Activated CD4-positive, CD25-positive, alpha-beta regulatory T cell treated with anti-CD3 and anti-CD28 coated beads, Interleukin-2, amount 50 U/mL, for 72 hours (primary cell): ENCODE measurements around the gene CLSTN2.

Experiments
- DNase-seq: peaks from one replicate; pipeline ENCODE4 v3.0.0; 2021

CLSTN2 gene

DNA sequence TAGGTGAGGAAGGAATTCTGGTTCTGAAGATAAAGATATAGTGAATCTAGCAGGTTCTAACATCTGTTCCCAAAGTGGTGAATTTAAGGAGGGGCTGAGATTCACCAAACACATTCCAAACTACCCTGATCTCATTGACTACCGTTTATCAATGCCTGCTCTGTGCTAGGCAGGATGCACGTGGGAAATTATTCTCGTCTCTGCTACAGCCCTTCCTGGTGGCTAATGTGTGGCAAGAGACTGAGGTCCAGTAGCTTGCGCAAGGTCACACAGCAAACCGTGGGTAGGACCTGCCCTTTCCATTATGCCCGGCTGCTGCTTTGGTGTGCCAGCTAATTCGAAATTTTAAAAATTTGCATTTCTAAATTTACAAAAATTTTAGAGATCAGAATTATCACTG lies 533.4 kb downstream of the CLSTN2 start:
- no peak for DNase-seq

DNA sequence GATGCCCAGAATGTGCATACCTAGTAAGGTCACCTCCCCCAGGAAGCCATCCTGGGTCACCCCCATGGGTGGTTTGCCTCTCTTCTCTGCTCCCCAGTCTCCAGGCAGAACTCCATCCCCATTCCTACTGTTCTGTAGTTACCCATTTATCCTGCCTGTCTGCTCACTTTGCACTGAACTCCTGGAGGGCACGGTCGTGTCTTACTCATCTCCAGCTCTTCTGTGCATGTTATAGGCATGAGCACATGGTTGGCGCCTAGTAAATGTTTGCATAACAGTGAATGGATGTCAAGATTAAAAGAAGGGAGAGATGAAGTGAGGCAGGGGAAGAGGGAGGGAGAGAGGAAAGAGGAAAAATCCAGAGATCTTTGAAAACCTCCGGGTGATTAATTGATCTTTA lies 534.5 kb downstream of the CLSTN2 start:
- DNase-seq: no peak

DNA sequence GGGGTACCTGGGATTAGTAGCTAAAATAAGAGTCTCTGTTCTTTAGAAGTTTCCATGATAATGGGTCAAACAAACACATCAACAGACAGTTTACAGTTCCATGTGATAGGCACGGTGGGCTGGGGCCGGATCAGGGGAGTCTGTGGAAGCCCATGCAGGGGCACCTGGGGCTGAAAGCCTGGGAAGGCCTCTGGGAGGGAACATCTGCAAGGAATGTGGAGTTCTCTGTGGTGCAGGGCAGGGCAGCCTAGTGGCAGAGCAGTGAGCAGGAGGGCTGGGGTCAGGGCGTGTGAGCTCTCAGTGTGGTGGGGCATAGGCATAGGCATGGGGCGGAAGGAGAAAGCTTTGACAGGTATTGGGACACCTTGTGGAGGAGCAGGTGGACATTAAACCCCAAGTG lies 535.2 kb downstream of the CLSTN2 start:
- no peak for DNase-seq

DNA sequence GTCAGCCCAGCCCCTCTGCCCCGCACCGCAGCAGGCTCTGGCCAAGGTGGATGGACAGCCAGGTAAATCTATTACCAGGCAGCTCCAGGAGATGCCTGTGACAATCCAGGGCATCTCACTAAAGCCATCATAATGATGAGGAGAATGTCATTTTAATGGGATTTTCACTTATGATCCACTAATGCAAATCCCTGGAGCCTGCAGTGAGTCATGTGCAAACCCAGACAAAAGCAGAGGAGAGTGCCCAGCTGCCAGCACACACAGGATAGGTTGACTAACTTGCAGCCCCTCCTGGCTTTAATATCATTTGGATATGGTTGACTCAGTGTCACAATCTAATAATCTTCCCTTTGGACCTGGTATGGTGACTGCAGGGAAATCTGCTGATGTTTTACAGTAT lies 536.0 kb downstream of the CLSTN2 start:
- no peak for DNase-seq

DNA sequence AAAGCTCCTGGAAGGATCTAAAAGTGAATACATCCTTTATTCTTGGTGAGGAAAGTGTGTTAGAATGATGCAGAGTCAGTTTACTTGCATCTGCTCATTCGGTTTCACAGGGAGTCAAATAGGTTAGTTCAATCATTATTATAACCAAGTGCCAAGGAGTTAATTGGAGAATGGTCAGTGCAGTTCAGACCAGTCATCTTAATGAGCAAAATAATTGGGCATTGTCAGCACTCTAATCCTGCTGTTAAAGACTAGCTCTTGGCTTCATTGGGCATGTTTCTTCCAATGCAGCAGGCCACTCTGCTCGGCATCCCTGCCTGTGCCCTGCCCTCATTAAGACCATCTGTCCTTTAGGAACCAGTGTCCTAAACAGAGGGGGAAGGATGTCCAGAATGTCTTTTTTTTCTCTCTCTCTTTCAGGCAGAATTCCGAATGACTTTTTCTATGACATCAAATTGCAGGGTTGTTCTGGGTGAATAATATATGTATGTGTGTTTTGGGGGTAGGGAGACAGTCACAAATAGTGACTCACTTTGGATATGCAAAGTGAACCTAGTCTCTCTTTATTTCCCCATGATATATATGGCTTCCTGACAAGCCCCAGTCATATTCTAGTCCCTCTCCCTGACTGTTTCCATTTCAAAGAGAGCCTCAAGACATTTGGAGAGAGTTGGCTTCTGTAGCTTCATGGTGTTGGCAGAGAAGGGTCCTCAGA lies 537.5 kb downstream of the CLSTN2 start:
- no peak for DNase-seq

DNA sequence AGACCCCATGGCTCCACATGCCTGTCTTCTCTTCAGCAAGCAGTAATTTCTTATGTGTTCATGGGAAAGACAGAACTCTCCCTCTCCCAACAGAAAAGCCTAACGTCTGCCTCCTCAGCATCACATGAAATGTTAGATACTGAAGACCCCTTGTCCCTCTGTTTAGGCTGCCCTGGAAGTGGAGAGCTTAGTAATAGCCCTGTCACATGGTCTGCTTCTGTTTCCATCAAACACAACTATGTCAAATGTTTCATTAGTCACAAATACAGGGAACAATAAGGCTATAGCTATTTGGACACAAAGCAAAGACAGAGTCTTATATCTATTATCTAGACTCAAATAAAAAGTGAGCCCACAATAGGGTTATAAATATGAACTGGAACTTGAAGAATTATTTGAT lies 552.6 kb downstream of the CLSTN2 start:
- no peak for DNase-seq

DNA sequence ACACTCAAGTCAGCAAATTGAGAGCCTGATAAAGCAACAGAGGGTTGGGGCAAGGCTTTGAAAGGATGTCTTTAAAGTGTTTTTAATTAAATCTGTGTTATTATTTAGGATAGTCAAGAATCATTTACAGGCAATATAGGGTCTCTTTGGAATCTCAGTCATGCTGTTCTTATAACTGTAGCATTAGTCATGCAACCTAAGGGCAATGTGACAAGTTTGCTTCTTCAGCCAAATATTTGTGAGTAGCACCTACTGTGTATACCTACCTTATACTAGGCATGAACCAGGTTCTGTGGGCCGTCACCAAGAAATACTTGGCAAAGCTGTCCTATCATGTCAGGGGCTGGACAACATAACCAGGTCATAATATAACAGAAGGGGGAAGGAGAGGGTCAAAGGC lies 558.3 kb downstream of the CLSTN2 start:
- DNase-seq: no peak

DNA sequence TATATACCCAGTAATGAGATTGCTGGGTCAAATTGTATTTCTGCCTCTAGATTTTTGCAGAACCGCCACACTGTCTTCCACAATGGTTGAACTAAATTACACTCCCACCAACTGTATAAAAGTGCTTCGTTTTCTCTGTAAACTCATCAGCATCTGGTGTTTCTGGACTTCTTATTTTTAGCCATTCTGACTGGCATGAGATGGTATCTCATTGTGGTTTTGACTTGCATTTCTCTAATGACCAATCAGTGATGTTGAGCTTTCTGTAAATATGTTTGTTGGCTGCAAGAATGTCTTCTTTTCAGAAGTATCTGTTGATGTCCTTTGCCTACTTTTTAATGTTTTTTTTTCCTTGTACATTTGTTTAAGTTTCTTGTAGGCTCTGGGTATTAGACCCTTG lies 560.0 kb downstream of the CLSTN2 start:
- DNase-seq: no peak

DNA sequence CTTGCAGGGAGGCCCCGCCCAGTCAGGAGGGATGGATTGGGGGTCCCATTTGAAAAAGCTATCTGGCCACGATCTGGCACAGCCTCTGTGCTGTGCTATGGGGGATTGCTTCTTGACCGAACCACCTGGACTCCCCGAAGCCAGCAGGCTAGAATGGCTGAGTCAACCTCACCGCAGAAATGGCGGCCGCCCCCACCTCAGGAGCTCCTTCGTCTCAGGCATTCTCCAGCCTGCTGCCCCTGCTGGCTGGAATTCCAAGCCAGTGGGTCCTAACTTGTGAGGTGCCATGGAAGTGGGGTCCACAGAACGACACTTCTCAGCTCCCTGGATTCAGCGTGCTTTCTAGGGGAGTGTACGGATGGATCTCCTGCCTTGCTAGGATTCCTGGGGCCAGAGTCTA lies 562.3 kb downstream of the CLSTN2 start:
- DNase-seq: no peak

DNA sequence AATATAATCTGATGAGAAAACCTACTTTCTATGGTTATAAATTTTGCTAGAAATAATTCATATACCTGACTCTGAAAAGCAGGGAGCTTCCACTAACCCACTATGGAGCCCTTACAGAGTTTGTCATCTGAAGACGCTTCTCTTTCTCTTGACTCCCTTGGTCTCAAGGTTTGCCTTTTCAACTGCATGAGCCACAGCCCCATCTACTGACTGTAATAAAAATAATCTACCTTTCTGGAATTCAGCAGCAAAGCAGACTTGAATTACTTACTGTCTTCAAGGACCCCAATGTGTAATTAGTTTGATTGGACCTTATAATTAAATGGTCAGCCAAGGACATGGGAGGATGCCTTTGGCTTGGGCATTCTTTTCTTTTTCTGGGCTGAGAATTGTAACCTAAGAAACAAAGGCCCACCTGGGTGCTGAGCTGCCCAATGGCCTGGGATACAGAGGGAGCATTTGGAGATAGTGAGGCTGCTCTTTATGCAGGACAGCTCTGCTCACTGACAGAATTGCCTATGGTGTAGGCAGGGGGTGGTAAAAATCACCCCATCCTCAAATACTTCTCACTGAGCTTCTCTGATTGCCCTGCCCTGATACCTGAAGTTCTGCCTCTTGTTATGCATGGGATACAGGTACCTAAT lies 564.3 kb downstream of the CLSTN2 start:
- DNase-seq: no peak

DNA sequence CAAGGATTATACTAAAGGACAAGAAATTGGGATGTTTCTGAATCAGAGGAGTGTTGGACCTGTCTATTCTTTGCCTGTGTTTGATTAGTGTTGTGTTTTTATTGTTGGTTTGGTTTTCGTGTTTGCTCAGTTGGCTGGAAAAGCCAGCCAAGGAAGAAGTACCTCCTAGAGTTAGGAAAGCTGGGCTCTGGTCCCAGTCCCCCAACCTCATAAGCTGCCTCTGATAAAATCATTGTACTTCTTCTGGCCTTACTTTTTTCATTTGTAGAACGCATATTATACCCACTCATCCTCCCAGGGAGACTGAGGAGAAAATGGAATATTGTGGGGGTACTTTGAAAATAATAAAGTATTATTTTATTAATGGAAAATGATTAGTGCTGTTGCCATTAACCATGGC lies 565.5 kb downstream of the CLSTN2 start:
- no peak for DNase-seq

DNA sequence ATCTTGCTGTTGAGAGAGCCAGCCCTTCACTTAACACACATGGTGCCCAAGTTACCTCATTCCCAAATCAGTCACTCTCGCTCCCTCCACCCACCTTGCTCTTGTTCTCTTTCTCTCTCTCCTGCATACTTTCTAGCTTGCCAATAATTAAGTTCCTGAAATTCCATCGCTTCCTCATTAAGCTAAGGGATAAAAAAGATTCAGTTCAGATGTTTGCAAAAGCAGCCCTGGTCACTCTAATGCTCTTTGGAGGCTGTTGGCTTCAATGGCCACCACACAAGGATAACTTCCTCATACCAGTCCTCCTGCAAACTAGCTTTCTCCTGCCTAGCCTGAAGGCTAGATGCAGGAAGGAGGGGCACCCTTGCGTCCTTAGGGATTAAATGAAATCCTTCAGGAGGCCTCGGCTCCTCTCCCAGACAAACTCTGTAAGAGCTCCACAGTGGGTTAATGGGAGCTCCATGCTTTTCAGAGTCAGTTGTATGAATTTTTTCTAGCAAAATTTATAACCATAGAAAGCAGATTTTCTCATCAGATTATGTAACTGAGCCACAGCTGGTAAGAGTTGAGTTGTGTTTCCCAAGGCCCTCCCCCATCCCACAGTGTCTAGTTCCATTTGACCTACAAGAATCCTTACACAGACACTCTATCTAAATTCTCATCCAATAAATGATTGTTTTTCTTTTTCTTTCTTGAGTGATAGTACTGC lies 566.2 kb downstream of the CLSTN2 start:
- no peak for DNase-seq

DNA sequence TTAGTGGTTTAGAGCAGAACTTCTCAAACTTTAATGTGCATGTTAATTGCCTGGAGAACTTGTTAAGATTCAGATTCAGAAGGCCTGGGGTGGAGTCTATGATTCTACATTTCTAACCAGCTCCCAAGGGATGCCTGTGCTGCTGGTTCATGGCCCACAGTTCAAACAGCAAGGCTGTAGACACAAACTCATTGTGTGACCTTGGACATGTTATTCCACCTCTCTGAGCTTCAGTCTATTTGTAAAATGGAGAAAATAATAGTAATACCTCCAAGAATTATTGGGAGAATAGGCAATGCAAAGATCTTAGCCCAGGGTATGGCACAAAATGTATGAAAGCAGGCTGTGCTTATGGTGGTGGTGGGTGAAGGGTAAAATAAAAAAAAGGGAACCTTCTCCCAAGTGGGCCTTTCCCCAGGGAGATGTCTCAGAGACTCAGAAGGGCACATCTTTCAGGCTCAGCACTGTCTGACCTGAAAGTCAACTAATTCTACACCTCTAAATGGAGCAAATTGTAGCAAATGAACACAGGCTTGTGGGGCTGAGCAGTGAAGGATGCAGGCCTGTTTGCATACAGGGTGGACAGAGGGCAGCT lies 566.9 kb downstream of the CLSTN2 start:
- no peak for DNase-seq

DNA sequence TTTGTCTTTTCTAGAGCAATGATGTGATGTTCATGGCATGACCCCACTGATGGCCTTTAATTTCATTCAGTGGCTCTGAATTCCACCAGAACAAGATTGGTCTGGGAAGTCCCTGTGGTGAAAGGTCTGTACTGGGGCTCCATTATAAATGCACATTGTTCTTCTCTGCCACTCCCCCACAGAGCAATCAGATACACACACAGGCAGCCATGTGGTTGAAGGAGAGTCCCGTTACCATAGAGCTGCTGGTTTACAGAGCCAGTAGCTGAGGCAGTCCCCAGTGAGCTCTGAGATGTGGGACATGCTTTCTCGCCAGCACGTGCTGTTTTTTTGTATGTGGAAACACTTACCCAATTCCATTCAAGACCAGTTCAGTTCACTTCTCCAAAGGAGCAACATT lies 570.2 kb downstream of the CLSTN2 start:
- DNase-seq: no peak

DNA sequence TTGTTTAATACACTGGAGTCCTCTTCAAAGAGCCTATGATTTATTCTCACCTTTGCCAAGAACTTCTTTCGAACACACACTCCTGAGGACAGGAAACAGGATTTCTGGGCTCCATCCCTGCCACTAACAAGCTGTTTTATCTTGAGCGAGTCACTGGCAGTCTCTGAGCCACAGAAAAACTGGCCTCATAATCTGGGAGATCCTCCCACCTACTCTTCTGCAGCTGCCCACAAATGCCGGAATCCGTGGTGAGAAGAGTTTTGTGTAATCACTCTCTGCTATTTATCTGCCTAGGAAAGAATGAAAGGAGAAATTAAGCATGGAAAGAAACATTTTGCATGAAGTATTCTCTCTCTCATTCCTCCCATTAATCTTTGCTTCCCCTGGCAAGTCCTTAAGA lies 570.9 kb downstream of the CLSTN2 start:
- no peak for DNase-seq

DNA sequence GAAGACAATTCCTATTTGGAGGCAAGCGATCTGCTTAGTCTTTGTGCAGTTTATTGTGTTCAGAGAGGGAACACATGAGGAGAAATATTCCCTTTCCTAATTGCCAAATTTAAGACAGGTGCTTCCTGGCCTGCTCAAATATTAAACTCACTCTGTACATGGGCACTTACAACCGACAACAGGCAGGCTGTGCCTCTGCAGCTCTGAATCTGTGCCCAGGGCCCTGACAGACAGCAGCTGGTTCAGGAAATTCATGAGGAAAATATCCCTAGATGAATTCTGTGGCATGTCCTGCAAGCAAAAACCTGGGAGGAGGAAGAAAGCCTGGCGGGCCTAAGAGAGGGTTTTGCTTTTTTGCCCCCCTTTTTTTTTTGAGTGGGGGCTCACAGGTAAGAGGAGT lies 573.6 kb downstream of the CLSTN2 start:
- no peak for DNase-seq

DNA sequence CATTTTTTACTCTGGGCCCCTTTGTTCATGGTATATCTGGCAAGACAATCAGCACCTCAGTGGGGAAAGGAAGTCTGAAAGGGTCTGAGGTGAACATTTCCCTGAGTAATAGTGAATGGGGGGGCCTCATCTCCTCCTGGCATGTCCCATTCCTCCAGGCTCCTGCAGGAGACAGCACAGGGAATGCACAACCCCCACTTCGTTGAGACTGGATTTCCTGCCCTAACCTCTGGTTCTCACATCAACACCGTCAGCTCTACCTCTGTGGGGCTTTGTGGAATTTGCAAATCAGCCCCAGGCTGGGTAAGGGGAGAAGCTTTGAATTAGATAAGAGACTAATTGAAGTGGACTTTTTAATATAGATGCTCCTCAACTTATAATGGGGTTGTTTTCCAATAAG lies 574.5 kb downstream of the CLSTN2 start:
- no peak for DNase-seq

DNA sequence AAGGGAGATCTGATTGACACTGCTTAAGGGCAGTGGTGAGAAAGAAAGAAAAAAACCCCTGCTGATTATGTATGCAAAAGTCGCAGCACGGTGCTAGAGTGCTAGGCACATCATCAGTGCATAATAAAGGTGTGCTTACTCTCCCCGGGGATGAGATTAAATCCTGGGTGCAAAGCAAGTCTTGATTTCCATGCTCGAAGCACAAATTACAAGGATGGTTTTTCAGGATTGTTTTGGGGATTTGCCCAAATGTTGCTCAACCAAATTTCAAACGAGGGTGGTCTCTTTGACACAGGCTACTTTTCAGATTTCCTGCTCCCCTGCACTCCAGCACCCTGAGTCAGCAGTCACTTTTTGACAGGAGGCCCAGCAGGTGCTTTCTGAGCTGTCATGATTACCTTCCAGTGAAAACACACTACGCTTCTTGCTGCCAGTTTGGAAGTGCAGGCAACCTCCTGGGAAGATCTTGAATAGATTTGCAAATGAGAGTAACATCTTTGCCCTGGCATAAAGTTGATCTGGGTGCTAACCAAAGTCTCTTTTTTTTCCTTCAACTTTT lies 575.4 kb downstream of the CLSTN2 start:
- no peak for DNase-seq

DNA sequence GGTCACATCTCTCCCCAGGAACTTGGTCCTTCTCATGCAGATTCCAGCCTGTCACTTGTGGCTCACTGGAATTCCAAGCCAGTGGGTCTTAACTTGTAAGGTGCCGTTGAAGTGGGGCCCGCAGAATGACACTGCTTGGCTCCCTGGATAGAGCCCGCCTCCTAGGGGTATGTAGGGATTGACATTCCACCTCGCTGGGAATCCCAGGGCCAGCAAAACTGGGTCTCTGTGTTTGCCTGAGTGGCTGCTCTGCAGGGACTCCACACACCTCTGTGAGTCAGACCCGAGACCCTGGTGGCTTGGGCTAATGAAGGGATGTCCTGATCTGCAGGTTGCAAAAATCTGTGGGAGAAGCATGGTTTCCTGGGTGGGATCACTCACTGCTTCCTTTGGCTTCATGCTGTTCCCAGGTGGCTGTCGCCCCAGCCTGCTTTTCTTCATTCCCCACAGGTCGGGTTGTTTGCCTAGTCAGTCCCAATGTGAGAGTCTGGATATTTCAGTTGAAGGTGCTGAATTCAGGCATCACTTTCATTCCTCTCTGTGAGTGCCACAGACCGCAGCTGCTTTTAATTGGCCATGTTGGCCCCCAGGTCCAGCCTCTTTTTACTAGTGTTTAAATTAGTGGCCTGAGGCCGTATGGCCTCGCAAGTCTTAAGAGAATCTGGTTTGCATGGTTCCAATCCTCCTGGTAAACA lies 586.9 kb downstream of the CLSTN2 start:
- DNase-seq: no peak

DNA sequence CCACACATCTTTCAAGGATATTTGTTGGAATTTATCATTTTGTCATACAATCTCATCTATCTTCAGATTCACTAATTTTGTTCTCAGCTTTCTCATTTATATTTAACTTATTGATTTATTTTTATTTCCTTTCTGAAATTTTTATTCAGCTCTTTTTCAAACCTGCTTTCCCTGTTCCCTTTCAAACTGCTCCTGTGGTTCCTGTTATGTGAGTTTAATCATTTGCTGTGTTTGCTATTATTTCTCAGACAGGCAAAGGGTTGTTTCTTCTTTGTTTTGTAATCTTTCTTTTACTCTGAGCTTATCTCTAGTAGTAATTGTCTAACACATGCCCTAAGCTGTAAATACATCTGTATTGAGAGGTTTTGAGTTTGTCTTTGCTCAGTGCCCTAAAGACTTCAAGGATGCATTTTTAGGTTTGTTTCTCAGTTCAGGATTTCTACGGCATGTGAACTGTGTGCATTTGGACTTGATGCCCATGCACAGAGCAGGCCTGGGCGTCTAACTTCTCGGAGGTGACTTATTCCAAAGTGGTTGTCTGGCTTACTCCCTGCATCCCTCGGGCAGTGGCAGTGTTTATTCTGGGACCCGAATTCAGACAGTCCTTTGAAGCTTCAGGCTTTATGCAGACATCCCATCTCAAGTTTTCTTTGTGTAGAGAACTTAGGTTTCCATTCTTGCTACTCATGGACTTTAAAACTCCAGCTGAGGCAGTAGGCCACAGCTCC lies 587.8 kb downstream of the CLSTN2 start:
- DNase-seq: no peak

DNA sequence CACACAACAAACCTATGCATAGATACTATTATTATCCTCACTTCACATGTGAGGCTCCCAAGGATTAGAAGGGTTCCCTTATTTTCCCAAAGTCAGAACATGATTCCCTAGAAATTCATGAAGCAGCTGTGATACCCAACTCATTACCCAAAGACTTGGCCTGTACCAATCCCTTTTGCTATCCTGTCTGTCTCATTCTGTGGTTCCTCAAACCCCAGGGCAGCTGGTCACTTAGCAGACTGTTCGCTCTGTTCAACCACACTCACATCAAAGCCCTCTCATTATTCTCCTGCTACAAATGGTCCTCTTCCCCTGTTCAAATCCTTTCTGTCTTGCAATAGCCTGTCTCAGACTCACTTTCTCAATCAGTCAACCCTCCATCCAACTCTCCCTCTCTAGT lies 588.6 kb downstream of the CLSTN2 start:
- no peak for DNase-seq

DNA sequence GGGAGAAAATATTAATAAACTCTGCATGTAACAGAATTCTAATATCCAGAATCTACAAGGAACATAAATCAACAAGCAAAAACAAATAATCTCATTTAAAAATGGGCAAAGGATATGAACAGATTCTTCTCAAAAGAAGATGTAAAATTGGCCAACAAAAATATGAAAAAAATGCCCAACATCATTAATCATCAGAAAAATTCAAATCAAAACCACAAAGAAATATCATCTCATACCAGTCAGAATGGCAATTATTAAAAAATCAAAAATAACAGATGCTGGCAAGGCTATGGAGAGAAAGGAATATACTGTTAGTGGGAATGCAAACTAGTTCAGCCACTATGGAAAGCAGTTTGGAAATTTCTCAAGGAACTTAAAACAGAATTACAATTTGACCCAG lies 592.2 kb downstream of the CLSTN2 start:
- no peak for DNase-seq
